ENCODE measurements around the gene FBXO41.

The FBXO41 gene

GRCh38 chr2:73284296-73285158, at the start of gene FBXO41:
FBXO41 (minus strand) TSS chr2:73284478; CDS start chr2:73269630, 14,848 bp downstream.
- peak; percentile 33 for DNase-seq

- DNase-seq = no peak
Measured at GRCh38 chr2:73334045-73334444, 49.8 kb upstream of the FBXO41 start.

GRCh38 chr2:73333564-73333963, 49.3 kb upstream of the FBXO41 start:
- DNase-seq = no peak

- DNase-seq = no peak
Measured at GRCh38 chr2:73324126-73324725, 39.9 kb upstream of the FBXO41 start.

GRCh38 chr2:73323551-73323950, 39.3 kb upstream of the FBXO41 start:
- no peak for DNase-seq

GRCh38 chr2:73314441-73314840, 30.2 kb upstream of the FBXO41 start:
- no peak for DNase-seq

- DNase-seq = peak; percentile 37
Measured at GRCh38 chr2:73307720-73308119, 23.4 kb upstream of the FBXO41 start.

- DNase-seq = no peak
Measured at GRCh38 chr2:73301636-73302035, 17.4 kb upstream of the FBXO41 start.

- no peak for DNase-seq
Measured at GRCh38 chr2:73300926-73301325, 16.6 kb upstream of the FBXO41 start.

- DNase-seq = no peak
Measured at GRCh38 chr2:73297586-73297985, 13.3 kb upstream of the FBXO41 start.

- peak; percentile 52 for DNase-seq
Measured at GRCh38 chr2:73297151-73297559, 12.9 kb upstream of the FBXO41 start.

- DNase-seq = no peak
Measured at GRCh38 chr2:73295751-73296400, 11.6 kb upstream of the FBXO41 start.

- DNase-seq = no peak
Measured at GRCh38 chr2:73294239-73294638, 10.0 kb upstream of the FBXO41 start.

GRCh38 chr2:73293534-73294171, 9.4 kb upstream of the FBXO41 start, which contains the start of gene EGR4:
EGR4 (minus strand) TSS chr2:73293548; CDS start chr2:73293317, 231 bp downstream.
- DNase-seq = peak; percentile 80

GRCh38 chr2:73292906-73293533, 8.7 kb upstream of the FBXO41 start:
- DNase-seq = no peak

GRCh38 chr2:73292316-73292905, 8.1 kb upstream of the FBXO41 start:
- peak; percentile 14 for DNase-seq

GRCh38 chr2:73291461-73292315, 7.4 kb upstream of the FBXO41 start:
- peak; percentile 21 for DNase-seq

- no peak for DNase-seq
Measured at GRCh38 chr2:73291093-73291460, 6.8 kb upstream of the FBXO41 start.

- DNase-seq = peak; percentile 59
Measured at GRCh38 chr2:73290049-73290839, 6.0 kb upstream of the FBXO41 start.

GRCh38 chr2:73289304-73289703, 5.0 kb upstream of the FBXO41 start:
- DNase-seq = no peak

Data from NCI-H1105 treated with DMSO at 0.1 percent for 48 hours (cell line).